DOHH2 (cell line): ENCODE results near the gene AGER.

Experiments
- H3F3A ChIP-seq: fragments of 200-600 bp; sonication (generic), shearing (Covaris generic); 2 replicates; pipeline ENCODE4 v1.6.0; 2016; ENCODE audit warnings: antibody characterized with exemption, mild to moderate bottlenecking; ENCODE audit not compliant: control insufficient read depth, insufficient read depth
- H3K27ac ChIP-seq: fragments of 200-600 bp; sonication (generic); 2 replicates; pipeline ENCODE4 v1.5.1; 2014; ENCODE audit warnings: low read depth, mild to moderate bottlenecking, low read length, moderate library complexity
- H3K27me3 ChIP-seq: fragments of 200-600 bp; sonication (generic); 2 replicates; pipeline ENCODE4 v1.6.1; 2014; ENCODE audit warnings: mild to moderate bottlenecking, low read length, mixed read lengths; ENCODE audit not compliant: control insufficient read depth
- H3K36me3 ChIP-seq: fragments of 200-600 bp; sonication (generic); 2 replicates; pipeline ENCODE4 v1.6.1; 2014; ENCODE audit warnings: mild to moderate bottlenecking, low read length, moderate library complexity, mixed read lengths; ENCODE audit not compliant: control insufficient read depth
- H3K4me1 ChIP-seq: fragments of 200-600 bp; sonication (generic); 2 replicates; pipeline ENCODE4 v1.6.1; 2014; ENCODE audit warnings: mild to moderate bottlenecking, low read length, mixed read lengths; ENCODE audit not compliant: control insufficient read depth
- H3K4me2 ChIP-seq: fragments of 200-600 bp; sonication (generic); 2 replicates; pipeline ENCODE4 v1.6.0; 2014; ENCODE audit warnings: mild to moderate bottlenecking, low read length, moderate library complexity
- H3K4me3 ChIP-seq: fragments of 200-600 bp; sonication (generic); 2 replicates; pipeline ENCODE4 v1.5.1; 2014; ENCODE audit warnings: mild to moderate bottlenecking, low read length, mixed read lengths
- H3K79me2 ChIP-seq: fragments of 200-600 bp; sonication (generic); 2 replicates; pipeline ENCODE4 v1.6.1; 2014; ENCODE audit warnings: mild to moderate bottlenecking, low read length, mixed read lengths; ENCODE audit not compliant: control insufficient read depth
- H3K9me2 ChIP-seq: fragments of 200-600 bp; sonication (generic); replicated peaks from 2 replicates; pipeline ENCODE4 v1.6.1; 2014; ENCODE audit warnings: mild to moderate bottlenecking, low read length, mixed read lengths; ENCODE audit not compliant: control insufficient read depth
- H3K9me3 ChIP-seq: fragments of 200-600 bp; sonication (generic); 2 replicates; pipeline ENCODE4 v1.6.1; 2014; ENCODE audit warnings: antibody characterized with exemption, low read length, mixed read lengths; ENCODE audit not compliant: control insufficient read depth, insufficient read depth
- H4K20me1 ChIP-seq: fragments of 200-600 bp; sonication (generic); 2 replicates; pipeline ENCODE4 v1.6.0; 2014; ENCODE audit warnings: low read depth, mild to moderate bottlenecking, antibody characterized with exemption, low read length, moderate library complexity; ENCODE audit not compliant: control insufficient read depth, insufficient read depth
- EZH2phosphoT487 ChIP-seq: fragments of 200-600 bp; sonication (generic); IDR thresholded peaks from 2 replicates; pipeline ENCODE4 v1.6.1; 2017; ENCODE audit warnings: borderline replicate concordance, mild to moderate bottlenecking, antibody characterized with exemption, low read length, moderate library complexity, mixed read lengths
- TF ChIP-seq, protein P1 (sequence below): fragments of 200-600 bp; sonication (generic); IDR thresholded peaks from one replicate; pipeline ENCODE4 v1.5.1; 2014; ENCODE audit warnings: antibody characterized with exemption, mild to moderate bottlenecking, low read depth, low read length; ENCODE audit not compliant: poor library complexity, severe bottlenecking

AGER gene

DNA sequence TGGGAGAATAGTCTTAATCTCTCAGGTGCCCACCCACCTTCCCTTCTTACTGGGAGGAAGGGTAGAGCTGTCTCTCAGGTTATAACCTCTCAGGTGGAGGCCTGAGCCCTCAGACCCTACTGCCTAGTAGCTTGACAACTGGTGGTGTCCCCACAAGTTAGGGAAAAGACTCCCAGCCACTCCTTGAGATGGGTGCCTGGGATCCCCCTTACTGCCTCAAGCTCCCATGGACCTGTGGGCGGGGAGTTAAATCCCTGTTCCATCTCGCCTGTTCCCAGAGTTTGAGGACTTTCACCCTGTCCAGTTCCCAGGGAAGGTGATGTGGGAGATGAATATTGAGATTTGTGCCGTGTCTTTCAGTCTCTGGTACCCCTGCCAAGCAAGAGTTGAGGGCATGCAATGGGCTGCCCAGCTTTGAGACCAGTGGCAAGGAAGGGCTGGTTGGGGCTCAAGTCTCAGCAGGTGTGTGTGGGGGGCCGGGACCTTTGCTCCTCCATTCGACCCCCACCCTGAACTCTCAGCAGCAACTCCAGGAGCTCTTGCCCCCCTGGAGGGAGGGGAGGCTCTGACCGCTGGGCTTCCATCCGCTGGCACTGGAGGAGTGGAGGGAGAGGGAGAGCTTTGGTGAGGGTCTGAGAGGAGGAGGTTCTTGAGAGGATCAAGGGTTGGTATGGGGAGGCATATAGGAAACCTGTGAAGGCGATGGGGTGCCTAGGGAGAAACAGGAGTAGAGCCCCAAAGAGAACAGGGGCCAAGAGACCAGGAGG lies 7.0 kb upstream of the AGER start:
- Histone ChIP-seq H3K79me2 (peaks cover 57% of the 10 kb centered on the region), H3K4me1 (peaks cover 75% of the 10 kb centered on the region), H3K36me3 (peaks cover 48% of the 10 kb centered on the region), H3K9me2 (no peaks in the 10 kb centered on the region), H4K20me1 (no peaks in the 10 kb centered on the region), H3K4me2 (peak overlapping the region; percentile 100), H3K9me3 (no peaks in the 10 kb centered on the region), H3K27me3 (no peaks in the 10 kb centered on the region), H3K27ac (peak overlapping the region; percentile 90), H3K4me3 (peak overlapping the region; percentile 83), H3F3A (peaks cover 18% of the 10 kb centered on the region)
- no peak for TF ChIP-seq EZH2phosphoT487
- TF ChIP-seq, protein P1, sequence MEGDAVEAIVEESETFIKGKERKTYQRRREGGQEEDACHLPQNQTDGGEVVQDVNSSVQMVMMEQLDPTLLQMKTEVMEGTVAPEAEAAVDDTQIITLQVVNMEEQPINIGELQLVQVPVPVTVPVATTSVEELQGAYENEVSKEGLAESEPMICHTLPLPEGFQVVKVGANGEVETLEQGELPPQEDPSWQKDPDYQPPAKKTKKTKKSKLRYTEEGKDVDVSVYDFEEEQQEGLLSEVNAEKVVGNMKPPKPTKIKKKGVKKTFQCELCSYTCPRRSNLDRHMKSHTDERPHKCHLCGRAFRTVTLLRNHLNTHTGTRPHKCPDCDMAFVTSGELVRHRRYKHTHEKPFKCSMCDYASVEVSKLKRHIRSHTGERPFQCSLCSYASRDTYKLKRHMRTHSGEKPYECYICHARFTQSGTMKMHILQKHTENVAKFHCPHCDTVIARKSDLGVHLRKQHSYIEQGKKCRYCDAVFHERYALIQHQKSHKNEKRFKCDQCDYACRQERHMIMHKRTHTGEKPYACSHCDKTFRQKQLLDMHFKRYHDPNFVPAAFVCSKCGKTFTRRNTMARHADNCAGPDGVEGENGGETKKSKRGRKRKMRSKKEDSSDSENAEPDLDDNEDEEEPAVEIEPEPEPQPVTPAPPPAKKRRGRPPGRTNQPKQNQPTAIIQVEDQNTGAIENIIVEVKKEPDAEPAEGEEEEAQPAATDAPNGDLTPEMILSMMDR, result no peak

DNA sequence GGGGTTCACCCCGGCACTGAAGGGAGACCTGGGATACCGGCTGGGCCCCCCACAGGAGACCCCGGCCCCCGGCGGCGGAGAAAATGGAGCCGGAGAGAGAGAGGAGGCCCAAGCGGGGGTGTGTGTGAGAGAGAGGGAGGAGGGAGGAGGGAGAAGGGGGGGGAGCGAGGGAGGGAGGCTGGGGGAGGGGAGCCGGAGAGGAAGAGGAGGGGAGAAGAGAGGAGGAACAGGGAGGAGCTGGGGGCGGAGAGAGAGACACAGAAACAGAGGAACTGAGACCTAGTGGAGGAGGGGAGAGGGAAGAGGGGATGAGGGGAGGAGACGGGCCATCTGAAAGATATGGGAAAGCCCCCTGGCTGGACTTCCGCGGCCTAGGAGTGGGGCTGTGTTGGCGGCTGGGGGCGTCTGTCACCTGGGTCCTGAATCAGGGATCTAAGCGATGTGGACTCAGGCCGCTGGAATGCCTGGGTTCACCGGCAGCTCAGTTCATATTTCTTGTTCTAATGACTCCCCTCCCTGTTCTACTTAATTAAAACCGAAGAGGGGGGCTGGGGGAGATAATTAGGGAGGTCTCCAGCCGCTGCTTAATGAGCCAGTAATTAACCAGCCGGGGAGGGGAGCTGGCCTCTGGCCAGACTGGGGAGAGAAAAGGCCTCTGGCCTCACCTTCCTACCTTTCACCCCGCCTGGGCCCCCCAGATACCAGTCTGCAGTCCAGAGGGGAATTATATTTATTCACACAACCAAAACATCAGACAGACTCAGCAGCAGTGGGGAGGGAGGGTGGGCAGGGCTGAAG lies 6.2 kb upstream of the AGER start, which contains the start of gene PBX2:
PBX2 (minus strand) TSS at position 149 of the 798 bp plus-strand sequence. CDS start 287 bp downstream, outside the sequence.
- H3K4me1 ChIP-seq, result peaks cover 79% of the 10 kb centered on the region
- no peaks in the 10 kb centered on the region for H3K9me2 ChIP-seq
- peak within 1 kb of the TSS; percentile 90 for H3K27ac ChIP-seq
- no peaks in the 10 kb centered on the region for H3K9me3 ChIP-seq
- H3K4me3 ChIP-seq, result peak within 1 kb of the TSS; percentile 83
- H3F3A ChIP-seq, result peaks cover 18% of the 10 kb centered on the region
- H4K20me1 ChIP-seq, result no peaks in the 10 kb centered on the region
- no peak for TF ChIP-seq EZH2phosphoT487
- TF ChIP-seq, protein P1, result no peak
- H3K4me2 ChIP-seq, result peak within 1 kb of the TSS; percentile 100
- H3K27me3 ChIP-seq, result no peaks in the 10 kb centered on the region
- H3K36me3 ChIP-seq, result peaks cover 50% of the 10 kb centered on the region
- peaks cover 57% of the 10 kb centered on the region for H3K79me2 ChIP-seq

DNA sequence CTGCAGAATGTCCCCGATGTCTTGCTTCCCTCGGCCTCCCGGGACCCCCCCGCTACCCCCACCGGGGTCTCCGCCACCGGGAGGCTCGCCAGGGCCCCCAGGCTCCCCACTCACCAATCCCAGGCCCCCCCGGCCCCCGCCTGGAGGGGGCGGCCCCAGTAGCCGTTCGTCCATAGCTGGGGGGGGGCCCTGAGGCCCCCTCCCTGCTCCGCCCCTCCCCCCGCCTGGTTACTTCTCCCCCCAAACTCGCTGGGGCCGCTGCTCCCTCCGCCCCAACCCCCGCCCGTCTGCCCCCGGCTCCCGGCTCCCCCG lies 5.6 kb upstream of the AGER start:
- Histone ChIP-seq H3K36me3 (peaks cover 50% of the 10 kb centered on the region), H3K79me2 (peaks cover 54% of the 10 kb centered on the region), H3K4me1 (peaks cover 74% of the 10 kb centered on the region), H3F3A (peaks cover 18% of the 10 kb centered on the region), H3K9me2 (no peaks in the 10 kb centered on the region), H3K27ac (peak overlapping the region; percentile 90), H3K27me3 (no peaks in the 10 kb centered on the region), H4K20me1 (no peaks in the 10 kb centered on the region), H3K4me3 (peak overlapping the region; percentile 83), H3K9me3 (no peaks in the 10 kb centered on the region), H3K4me2 (peak overlapping the region; percentile 100)
- TF ChIP-seq, protein P1, result no peak
- TF ChIP-seq EZH2phosphoT487, result no peak
